ENCODE measurements around the gene ANO4. TPM values are rescaled to one million over a fixed set of nuclear protein-coding genes. Genes with fewer than 3 reads are reported as not detected.

ANO4 gene
- total and polyA plus RNA-seq, 2 of the 8 experiments (the other 6 are each of a cell fraction or from before 2014, with no cell fraction given) = 1.1 to 3.4 TPM

DNA sequence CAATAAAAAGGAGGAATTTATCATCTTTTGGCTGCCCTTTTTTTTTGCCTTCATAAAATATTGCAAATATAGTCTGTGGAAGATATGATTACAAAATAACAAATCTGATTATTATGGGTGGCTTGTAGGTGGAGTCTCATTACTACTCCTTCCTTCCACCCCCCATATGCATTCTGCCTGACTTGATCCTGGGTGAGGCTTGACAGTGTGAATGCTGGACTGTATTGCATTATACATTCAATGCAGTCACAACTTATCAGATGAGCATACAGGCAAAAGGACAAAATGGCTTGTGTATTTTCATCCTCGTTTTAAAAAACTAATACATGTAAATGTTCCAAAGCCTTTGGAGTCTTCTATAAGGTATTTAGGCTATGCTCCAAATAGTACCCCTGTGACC lies 186.3 kb downstream of the ANO4 start (continued):
- TF ChIP-seq, protein P1, sequence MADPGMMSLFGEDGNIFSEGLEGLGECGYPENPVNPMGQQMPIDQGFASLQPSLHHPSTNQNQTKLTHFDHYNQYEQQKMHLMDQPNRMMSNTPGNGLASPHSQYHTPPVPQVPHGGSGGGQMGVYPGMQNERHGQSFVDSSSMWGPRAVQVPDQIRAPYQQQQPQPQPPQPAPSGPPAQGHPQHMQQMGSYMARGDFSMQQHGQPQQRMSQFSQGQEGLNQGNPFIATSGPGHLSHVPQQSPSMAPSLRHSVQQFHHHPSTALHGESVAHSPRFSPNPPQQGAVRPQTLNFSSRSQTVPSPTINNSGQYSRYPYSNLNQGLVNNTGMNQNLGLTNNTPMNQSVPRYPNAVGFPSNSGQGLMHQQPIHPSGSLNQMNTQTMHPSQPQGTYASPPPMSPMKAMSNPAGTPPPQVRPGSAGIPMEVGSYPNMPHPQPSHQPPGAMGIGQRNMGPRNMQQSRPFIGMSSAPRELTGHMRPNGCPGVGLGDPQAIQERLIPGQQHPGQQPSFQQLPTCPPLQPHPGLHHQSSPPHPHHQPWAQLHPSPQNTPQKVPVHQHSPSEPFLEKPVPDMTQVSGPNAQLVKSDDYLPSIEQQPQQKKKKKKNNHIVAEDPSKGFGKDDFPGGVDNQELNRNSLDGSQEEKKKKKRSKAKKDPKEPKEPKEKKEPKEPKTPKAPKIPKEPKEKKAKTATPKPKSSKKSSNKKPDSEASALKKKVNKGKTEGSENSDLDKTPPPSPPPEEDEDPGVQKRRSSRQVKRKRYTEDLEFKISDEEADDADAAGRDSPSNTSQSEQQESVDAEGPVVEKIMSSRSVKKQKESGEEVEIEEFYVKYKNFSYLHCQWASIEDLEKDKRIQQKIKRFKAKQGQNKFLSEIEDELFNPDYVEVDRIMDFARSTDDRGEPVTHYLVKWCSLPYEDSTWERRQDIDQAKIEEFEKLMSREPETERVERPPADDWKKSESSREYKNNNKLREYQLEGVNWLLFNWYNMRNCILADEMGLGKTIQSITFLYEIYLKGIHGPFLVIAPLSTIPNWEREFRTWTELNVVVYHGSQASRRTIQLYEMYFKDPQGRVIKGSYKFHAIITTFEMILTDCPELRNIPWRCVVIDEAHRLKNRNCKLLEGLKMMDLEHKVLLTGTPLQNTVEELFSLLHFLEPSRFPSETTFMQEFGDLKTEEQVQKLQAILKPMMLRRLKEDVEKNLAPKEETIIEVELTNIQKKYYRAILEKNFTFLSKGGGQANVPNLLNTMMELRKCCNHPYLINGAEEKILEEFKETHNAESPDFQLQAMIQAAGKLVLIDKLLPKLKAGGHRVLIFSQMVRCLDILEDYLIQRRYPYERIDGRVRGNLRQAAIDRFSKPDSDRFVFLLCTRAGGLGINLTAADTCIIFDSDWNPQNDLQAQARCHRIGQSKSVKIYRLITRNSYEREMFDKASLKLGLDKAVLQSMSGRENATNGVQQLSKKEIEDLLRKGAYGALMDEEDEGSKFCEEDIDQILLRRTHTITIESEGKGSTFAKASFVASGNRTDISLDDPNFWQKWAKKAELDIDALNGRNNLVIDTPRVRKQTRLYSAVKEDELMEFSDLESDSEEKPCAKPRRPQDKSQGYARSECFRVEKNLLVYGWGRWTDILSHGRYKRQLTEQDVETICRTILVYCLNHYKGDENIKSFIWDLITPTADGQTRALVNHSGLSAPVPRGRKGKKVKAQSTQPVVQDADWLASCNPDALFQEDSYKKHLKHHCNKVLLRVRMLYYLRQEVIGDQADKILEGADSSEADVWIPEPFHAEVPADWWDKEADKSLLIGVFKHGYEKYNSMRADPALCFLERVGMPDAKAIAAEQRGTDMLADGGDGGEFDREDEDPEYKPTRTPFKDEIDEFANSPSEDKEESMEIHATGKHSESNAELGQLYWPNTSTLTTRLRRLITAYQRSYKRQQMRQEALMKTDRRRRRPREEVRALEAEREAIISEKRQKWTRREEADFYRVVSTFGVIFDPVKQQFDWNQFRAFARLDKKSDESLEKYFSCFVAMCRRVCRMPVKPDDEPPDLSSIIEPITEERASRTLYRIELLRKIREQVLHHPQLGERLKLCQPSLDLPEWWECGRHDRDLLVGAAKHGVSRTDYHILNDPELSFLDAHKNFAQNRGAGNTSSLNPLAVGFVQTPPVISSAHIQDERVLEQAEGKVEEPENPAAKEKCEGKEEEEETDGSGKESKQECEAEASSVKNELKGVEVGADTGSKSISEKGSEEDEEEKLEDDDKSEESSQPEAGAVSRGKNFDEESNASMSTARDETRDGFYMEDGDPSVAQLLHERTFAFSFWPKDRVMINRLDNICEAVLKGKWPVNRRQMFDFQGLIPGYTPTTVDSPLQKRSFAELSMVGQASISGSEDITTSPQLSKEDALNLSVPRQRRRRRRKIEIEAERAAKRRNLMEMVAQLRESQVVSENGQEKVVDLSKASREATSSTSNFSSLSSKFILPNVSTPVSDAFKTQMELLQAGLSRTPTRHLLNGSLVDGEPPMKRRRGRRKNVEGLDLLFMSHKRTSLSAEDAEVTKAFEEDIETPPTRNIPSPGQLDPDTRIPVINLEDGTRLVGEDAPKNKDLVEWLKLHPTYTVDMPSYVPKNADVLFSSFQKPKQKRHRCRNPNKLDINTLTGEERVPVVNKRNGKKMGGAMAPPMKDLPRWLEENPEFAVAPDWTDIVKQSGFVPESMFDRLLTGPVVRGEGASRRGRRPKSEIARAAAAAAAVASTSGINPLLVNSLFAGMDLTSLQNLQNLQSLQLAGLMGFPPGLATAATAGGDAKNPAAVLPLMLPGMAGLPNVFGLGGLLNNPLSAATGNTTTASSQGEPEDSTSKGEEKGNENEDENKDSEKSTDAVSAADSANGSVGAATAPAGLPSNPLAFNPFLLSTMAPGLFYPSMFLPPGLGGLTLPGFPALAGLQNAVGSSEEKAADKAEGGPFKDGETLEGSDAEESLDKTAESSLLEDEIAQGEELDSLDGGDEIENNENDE (IDR thresholded peaks at IDR 0.05; ENCODE audit: insufficient replicate concordance, low read length) = no peak
- TF ChIP-seq NRF1 (IDR thresholded peaks at IDR 0.05; ENCODE audit: low read depth, low read length) (no peak), EGR1 (IDR thresholded peaks at IDR 0.05; ENCODE audit: borderline replicate concordance, low read depth, low read length) (no peak), SUZ12 (IDR thresholded peaks at IDR 0.05; ENCODE audit: low read length) (no peak), CHD2 (IDR thresholded peaks at IDR 0.05; ENCODE audit: low read length) (no peak), GTF2F1 (IDR thresholded peaks at IDR 0.05; ENCODE audit: borderline replicate concordance, low read depth, low read length) (no peak), CHD1 (IDR thresholded peaks at IDR 0.05; ENCODE audit: low read depth, low read length) (no peak), HDAC6 (IDR thresholded peaks at IDR 0.05; ENCODE audit: low read depth, low read length) (no peak), TAF1 (IDR thresholded peaks at IDR 0.05; ENCODE audit: low read depth, low read length) (no peak)
- TF ChIP-seq, protein P2, sequence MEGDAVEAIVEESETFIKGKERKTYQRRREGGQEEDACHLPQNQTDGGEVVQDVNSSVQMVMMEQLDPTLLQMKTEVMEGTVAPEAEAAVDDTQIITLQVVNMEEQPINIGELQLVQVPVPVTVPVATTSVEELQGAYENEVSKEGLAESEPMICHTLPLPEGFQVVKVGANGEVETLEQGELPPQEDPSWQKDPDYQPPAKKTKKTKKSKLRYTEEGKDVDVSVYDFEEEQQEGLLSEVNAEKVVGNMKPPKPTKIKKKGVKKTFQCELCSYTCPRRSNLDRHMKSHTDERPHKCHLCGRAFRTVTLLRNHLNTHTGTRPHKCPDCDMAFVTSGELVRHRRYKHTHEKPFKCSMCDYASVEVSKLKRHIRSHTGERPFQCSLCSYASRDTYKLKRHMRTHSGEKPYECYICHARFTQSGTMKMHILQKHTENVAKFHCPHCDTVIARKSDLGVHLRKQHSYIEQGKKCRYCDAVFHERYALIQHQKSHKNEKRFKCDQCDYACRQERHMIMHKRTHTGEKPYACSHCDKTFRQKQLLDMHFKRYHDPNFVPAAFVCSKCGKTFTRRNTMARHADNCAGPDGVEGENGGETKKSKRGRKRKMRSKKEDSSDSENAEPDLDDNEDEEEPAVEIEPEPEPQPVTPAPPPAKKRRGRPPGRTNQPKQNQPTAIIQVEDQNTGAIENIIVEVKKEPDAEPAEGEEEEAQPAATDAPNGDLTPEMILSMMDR (IDR thresholded peaks at IDR 0.05; ENCODE audit: control extremely low read depth in 1 of 3, insufficient read depth in 1 of 3, low read depth in 1 of 3, low read length in 3 of 3) = no peak
